Daoy (cell line): ENCODE measurements around the gene PDE9A. TPM values are rescaled to one million over a fixed set of nuclear protein-coding genes. Genes with fewer than 3 reads are reported as not detected.

Experiments used
- DNase-seq: peaks from one replicate; pipeline ENCODE4 v3.0.0-alpha.2; 2015; ENCODE audit warnings: low read depth
- total RNA-seq: library from RNA; depleted of rRNA; stranded (reverse); fragments of >200 nt; shearing (Covaris generic); gene quantifications from 2 replicates; pipeline ENCODE4 v1.2.3, GENCODE V29; 2014

Gene PDE9A
- total RNA-seq, 1 experiment from 2014 or later, result 0.17 TPM

GRCh38 chr21:42671778-42672593 is 18.6 kb downstream of the PDE9A start:
- DNase-seq, result peak; percentile 91

DNA sequence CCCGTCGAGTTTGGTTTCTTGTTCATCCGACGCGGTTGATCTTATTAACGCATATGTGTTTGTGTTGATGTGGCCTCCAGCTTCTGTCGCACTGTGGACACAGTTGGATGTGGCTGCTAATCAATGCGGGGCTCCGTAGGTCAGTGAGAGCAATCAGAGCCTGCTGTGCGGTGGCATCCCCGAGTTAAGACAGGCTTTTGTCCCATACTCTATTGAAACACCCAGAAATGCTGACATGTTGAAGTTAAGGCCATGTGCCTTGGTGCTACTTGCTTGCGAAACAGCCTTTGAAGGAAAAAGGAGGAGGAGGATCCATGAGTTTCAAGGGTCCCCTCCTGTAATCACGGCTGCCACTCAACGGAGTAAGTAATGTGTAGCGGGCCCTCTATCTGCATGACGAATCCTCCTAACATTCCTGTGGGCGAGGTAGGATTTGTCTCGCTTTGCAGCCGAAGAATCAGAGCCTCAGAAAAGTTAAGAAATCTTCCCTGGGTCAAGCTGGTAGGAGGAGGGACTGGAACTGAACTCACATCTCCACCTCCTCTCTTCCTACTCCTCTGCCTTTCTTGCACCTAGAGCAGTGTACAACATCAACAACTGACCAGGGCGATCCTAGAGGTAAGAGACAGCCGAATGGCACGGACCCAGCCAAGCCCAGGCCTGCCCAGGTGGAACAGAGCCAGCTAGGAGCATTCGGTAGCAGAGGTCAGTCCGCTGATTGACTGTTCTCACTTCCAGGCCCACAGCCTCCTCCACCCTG is 19.5 kb downstream of the PDE9A start:
- peak; percentile 97 for DNase-seq

DNA sequence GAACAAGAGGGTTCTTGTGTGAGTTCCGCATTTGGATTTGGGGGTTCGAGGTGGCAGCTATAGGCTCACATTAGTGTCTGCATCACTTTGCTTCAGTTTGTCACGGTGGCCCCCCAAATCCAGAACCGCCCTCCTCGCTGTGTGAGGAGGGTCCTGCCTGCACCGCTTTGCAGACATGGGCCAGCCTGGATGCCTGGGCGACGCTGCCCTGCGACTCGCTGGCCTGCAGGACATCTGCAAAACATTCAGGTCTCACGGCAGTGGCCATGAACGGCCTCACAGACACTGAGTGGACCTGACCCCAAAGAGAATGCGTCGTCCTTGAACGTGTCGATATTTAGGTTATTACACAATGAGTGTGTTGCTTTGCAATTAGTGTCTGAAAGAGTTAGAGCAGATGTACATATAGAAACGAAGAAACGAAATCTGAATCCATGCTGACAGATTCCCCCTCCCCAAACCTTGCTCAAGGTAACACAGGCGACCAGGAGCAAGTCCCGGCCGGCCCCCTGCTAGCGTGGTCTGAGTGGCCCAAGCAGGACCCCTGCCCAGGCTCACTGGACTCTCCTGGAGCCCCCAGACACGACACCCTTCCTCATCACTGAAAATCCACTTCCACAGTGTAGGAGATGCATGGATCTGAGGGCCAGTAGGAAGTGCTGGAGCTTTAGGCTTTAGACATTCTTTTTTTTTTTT is 20.4 kb downstream of the PDE9A start:
- DNase-seq, result no peak

DNA sequence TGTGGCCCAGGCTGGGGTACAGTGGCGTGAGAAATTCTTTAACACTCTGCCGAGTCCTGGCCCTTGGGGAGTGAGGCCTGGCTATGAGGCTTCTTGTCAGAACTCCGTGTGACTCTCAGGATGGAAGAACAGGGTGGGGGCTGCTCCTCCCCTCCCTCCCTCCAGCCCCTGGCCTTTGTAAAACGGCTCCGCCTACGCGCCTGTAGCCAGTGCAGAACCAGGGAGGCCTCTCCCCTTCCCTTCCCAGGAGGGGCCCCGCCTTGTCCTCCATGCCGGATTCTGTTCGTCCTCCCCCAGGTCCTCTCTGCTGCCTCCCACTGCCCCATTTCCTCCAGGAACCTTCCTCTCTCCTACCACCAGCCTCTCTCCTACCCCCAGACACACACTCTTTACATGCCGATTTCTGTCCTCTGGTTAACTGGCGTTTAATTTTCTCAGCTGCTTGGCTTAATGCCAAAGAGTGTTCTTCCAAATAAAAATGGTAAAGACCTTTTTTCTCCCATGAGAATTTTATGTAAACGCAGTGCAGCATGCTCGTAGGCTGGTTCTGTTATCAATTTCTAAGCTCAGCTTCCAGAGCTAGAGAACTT is 21.0 kb downstream of the PDE9A start:
- DNase-seq, result no peak

DNA sequence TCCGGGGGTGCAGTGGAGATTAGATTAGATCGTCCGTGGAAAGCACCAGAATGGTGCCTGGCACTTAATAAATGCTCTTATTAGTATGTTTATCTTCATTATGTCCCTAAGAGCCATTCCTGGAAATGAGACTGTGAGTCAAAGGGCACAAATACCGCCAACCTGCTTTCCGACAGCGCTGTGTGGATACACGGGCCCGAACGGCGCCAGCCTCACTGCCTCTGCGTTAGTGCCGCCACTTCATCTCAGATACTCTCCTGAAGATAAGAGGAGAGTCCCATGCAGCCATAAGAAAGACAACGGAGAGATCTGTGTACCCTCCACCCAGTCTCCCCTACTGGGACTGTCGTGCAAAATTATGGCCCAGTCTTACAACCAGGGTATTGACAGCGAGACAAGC is 22.0 kb downstream of the PDE9A start:
- no peak for DNase-seq

GRCh38 chr21:42676808-42677207 is 23.4 kb downstream of the PDE9A start:
- DNase-seq, result no peak

- peak; percentile 92 for DNase-seq
Measured at GRCh38 chr21:42677339-42678321, 24.2 kb downstream of the PDE9A start.

DNA sequence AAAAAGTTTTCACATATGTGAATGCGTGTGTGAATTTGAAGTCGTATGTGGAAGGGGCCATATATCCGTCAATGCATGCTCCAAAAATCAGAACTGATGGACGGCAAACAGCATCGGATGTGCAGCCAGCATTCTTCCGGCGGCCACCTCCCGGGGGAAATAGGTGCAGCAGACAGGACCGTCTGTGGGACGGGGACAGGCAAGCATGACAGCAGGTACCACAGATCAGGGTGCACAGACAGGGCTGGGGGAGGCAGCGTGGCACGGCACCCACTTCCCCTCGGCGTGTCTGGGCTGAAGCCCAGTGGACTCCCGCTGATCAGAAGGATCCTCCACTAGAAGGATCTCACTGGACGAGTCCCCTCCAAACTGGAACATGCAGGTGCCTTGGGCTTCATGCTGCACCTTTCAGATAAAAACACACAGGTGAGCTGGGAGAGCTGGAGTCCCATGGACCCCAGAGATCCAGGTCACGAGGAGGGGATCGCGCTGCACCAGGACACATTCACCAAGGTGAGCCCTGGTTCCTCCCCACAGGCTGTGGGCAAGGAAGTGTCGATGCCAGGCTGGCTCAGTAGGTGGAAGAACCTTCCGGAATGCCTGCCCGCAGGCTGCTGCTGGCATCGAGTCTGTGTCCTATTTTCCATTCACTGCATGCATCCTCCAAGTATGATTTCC is 25.3 kb downstream of the PDE9A start:
- DNase-seq, result no peak

DNA sequence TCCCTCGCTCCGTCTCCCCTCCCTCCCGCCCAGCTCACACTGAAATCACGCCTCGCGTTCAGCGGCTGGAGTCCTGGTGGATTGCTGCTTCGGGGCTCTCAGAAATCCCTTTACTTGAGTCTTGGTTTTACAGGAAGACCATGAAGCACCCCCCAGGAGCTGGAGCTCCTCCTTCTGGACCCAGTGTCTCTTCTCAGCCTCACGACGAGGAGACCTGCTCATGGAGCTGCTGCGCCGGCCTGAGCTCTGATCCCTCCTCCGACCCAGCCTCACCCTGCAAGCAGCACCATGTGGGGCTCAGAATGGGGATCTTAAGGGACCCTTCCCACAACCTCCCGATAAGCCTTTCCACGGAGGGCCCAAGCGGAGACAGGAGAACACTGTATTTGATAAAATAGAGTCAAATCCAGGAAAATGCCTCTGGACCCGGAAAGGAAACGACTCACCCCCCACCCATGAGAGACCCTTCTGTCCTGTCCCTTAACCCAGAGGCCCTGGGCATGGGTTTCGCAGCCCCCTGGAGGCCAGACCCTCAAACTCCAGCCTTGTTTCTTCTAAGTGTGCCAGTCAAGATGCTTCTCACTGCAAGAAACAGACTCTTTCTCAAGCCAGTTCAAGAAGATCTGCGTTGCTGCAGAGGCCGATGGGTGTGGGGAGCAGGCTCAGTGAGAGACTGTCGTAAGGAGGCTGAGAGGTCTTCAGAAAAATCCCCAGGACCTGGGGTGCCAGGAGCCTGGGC is 26.1 kb downstream of the PDE9A start:
- DNase-seq, result no peak

GRCh38 chr21:42680058-42680330 is 26.6 kb downstream of the PDE9A start:
- no peak for DNase-seq

DNA sequence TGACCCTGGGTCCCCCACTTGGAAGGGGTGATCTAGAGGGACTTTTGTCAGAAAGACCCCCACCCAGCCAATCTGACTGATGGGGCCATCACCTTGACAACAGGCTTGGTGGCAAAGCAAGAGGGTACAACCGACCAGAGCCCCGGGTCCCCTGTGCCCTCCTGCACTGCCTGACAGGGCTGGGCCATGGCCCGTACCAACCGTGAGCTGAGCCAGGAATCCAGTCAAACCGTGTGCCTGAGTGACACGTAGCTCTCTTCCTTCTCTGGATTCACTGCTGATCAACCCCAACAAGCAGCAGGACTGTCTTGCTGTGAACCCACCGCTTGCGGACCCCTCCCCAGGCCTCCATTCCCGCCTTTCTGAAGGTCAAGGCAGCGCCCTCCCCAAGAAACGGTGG is 27.0 kb downstream of the PDE9A start:
- no peak for DNase-seq

DNA sequence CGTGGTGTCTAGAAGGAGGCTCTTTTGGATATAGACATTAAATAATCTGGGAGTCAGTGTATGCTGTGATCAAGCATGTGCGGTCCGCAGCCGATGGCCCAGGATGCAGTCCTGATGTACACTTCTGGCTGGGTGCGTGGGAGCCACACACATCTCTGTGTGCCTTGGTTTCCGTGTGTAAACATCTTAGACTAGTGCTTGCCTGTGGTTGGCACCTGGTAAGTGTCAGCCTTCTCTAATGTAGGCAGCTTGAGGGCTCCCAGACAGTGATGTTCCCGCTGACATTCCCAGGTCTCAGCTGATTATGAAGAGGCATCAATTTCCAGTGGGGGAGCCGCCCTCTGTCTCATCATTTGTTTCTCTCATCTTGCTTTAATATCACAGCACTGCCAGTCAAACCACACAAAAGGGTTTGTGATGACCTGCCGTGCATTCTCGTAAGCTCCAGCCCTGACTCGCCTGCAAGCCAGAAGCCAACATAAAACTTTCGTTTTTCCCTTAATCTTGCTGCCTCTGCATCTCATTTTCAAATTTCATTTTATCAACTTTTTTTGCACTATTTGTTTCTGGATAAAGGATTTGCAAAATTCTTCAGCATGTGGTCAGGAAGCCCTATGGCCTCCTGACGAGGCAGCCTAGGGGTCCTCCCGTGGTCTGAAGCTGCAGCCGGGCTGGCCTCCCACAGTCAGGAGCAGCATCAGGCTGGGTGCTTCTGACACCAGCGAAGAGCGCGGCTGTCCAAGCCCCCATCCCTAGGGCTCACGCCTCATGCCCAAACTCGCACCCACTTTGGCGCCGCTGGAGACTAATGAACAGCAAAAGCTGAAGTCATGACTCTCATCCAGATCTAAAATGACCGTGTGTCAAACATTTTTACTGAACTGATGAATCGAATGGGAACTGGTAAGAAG is 28.1 kb downstream of the PDE9A start:
- no peak for DNase-seq

DNA sequence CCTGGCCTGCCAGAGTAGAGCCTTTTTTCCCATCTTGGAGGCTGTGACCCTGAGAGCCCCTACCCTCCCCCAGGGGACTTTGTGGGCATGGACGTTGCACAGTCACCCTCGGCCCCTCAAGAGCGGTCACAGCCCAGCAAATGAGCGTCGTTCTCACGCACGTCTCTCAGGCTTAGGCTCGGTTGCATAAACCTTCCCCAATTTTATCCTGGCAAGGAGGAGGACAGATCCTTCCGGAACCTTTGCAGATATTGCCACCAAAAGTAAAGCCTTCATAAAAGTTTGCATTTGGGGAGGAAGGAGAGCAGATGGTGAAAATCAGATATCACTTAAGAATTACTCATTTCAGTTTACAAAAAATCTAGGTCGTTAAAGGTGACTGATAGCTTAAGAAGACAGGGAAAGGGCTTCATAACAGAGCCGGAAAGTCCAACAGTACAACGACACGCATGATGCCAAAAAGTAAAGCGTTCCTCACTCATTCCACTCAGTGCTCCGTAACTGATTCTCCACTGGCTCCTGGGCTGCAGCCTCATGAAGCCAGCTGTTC is 29.3 kb downstream of the PDE9A start:
- no peak for DNase-seq

- no peak for DNase-seq
Measured at GRCh38 chr21:42683371-42684108, 30.1 kb downstream of the PDE9A start.

GRCh38 chr21:42684109-42684916 is 30.9 kb downstream of the PDE9A start:
- no peak for DNase-seq

DNA sequence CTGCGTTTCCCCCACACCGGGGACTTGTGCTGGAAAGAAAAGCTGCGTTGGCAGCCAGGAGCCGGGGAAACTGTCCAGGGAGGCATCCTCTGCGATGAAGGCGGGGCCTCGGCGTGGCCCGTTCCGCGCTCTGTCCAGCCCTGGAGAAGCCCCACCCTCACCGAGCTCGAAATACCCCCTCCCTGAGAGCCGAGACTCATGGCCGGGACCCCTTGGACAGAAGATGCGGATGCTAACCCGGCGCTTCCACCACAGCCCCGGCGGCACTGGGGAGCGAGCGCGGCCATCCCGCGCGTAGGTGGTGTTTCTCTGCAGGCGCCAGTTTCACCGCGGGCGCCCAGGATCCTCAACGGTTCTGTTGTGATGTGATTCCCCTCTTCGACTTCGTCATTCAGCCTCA is 31.6 kb downstream of the PDE9A start:
- DNase-seq, result no peak

GRCh38 chr21:42685954-42686500 is 32.6 kb downstream of the PDE9A start:
- DNase-seq, result no peak
